ENCODE results near the gene BRD1.
"Not testable (repeated sequence)": the region's sequence is repeated elsewhere in the genome, so short reads cannot be mapped to it uniquely, and the experiment has no call there.

The BRD1 gene

DNA sequence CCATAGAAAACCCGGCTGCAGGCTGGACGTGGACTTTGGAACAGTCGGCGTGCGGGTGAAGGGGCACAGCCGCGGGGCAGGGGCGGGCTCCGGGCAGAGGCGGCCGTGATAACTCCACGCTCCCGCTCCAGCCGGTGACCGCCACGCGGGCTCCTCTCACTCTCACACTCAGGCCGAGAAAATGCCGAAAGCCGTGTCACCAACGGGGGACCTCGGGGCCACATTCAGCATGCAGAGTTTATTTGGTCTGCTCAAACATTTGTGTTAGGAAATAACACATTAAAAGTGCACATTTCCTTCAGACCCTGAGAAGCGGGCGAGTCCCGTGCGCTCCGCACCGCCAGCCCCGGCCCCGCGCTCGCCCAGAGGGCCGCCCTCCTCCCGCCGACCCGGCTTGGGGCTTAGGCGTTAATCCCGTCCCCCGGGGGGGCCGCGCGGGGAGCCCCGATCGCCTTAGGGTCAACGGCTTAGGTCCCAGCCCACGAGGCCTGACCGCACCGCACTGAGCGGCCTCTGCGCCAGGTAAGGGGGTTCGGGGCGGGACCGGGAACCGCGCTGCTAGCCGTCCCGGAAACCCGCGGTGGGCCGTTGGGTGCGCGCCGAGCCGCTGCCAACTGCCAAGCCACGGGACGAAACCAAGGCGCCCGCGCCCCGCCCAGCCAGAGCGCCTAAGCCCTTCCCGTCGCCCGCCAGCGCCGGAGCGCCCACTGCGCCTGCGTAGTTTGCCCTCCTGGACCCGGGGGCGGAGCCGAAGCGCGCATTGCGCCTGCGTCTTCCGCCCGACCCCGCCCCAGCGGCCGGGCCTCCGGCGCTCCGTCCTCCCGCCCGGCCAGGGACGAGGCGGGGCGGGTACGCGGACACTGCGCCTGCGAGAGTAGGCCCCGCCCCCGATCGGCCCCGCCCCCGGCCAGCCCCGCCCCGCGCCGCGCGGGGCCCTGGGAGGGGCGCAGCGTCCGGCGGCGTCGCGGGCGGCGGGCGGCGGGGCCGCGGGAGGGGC is 25.5 kb upstream of the BRD1 start, which contains the start of gene ZBED4:
TSS of gene ZBED4 (plus strand) at position 947 of the 997 bp plus-strand sequence. CDS start 29,819 bp downstream, outside the sequence.
- DNase-seq (ENCODE audit: low spot score) = peak; percentile 97

DNA sequence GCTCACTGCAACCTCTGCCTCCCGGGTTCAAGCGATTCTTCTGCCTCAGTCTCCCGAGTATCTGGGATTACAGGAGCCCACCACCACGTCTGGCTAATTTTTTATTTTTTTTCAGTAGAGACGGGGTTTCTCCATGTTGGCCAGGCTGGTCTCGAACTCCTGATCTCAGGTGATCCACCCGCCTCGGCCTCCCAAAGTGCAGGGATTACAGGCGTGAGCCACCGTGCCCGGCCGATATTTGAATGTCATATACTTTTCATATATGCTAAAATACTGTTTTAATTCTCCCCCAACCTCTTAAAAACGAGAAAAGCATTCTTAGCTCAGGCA is 24.9 kb upstream of the BRD1 start:
- not testable (repeated sequence) for DNase-seq (ENCODE audit: low spot score)

DNA sequence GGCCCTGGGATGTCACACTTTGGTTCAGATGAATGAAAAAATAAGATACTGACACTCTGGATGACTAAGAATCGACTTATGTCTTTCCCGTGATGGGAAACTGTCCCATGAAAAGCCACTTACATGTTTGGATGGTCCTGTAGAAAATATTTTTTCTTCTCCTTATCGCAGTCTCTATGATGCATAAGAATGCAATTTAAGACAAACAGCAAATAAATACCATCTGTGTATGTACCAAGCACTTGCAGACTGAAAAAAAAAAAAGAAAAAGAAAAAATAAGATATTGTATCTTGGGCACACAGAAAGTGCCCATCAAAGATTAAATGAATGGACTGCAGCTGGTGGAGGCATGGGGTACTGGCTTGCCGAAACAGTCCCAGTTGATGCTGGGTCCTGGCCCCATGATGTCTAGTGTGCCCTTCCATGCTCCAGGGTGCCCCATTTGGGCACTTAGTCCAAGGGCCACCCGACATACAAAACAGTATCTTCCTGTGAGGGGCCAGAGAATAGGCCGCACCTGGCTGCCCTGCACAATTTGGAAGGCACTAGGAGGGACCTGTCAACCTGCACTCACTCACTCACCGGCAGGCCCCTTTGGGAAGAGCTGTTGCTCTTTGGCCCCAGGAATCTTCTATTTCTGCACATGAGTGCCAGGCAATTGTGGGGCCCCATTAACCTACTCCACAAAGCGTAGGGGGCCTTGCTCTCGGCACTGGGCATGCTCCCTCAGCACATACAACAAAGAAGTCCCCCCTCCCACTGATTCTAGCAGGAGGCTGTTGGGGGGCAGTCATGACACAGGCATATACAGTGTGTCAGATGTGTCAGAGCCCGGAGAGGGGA is 23.5 kb upstream of the BRD1 start:
- no peak for DNase-seq (ENCODE audit: low spot score)

DNA sequence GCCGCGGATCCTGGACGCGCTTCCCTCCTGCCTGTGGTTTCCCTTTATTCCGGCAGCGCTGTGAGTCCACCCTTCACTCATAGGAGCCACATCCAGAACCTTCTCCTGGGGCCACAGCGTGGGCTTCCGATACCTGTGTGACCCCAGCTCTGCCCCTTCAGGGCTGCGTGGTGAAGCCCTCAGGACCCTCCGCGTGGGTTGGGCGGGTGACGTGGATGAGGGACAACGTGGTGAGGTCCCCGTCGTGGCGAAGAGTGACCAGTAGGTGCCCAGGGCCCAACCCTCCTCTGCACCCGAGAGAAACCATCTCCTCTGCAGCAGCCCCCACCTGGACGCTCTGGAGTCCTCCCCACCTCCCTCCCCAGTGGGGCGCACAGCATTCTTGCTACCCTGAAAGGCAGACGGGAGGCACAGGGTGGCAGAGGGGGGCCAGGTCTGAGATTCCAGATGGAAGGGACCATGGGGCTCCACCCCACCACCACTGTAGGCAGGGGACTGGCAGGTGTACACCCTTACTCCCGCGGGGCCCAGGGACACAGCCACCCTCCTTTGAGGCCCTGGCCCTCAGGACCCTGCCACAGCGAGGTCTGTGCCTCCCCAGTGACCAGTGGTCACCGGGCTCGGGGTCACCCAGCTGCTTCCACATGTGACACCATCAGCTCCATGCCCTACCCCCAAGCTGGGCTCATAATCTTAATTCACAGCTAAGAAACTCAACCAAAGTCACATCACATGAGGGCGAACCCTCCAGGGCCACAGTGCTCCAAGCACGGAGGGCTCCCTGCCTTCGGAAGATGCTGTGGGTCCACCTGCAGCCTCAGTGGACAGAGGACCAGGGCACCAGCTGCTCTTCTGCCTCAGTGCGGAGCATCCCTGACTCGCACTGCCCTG is 22.6 kb upstream of the BRD1 start:
- DNase-seq (ENCODE audit: low spot score) = no peak

DNA sequence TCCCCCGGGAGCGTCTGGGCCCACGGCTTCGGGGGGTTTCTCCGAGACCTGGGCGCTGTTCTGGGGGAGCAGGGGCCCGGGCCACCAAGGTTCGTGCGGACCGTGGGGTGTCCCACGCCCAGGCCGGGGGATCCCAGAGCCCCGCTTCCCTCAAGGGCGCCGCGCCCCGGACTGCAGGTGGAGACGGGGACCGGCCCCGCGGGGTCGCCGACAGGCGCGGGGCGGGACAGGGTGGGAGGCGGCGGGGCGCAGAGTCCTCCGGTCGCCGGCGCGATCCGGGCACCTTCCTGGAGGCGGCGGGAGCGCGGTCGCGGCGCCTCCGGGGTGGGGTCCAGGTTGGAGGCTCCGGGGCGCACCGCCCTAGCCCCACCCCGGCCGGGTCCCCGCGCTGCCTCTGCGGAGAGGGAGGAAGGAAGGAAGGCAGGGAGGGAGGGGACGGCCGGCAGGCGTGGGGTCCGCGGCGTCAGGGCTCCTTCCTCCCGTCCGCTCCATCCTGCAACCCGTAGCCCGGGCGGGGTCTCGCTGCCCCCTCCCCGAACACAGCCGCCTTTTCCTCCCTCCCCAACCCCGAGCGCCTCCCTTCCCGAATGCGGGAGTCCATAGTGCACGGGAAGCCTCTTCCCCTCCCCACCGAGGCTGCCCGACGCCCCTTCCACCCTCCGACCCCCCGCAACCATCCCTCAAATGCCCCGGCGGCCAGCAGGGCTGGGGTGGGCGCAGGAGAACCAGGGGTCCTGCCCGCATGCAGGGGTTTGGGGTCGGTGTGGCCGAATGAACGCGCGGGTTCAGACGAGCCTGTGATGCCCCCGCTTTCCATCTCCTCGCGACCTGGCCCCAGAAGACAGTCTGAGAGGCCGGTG is 21.7 kb upstream of the BRD1 start:
- no peak for DNase-seq (ENCODE audit: low spot score)

DNA sequence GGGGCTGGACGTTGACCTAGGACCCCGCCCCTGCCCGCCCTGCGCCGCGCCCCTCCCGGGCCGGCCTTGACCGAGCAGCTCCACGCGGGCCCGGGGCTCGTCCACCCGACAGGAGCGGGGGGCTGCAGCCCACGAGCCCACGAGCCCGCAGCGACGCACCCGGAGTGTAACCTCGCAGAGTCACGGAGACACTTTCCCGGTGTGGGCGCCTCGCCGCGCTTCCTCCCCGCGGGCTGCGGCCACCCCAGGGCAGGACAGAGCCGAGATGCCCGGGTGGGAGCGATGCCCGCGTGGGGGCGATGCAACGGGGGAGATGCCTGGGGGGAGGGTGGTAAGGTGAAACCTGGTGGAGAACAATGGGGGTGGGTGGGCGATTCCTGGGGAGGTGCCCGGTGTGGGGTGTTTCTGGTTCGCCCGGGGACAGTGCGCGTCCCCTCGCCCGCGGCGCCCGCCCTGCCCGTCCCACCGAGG is 21.1 kb upstream of the BRD1 start:
- DNase-seq (ENCODE audit: low spot score) = no peak

DNA sequence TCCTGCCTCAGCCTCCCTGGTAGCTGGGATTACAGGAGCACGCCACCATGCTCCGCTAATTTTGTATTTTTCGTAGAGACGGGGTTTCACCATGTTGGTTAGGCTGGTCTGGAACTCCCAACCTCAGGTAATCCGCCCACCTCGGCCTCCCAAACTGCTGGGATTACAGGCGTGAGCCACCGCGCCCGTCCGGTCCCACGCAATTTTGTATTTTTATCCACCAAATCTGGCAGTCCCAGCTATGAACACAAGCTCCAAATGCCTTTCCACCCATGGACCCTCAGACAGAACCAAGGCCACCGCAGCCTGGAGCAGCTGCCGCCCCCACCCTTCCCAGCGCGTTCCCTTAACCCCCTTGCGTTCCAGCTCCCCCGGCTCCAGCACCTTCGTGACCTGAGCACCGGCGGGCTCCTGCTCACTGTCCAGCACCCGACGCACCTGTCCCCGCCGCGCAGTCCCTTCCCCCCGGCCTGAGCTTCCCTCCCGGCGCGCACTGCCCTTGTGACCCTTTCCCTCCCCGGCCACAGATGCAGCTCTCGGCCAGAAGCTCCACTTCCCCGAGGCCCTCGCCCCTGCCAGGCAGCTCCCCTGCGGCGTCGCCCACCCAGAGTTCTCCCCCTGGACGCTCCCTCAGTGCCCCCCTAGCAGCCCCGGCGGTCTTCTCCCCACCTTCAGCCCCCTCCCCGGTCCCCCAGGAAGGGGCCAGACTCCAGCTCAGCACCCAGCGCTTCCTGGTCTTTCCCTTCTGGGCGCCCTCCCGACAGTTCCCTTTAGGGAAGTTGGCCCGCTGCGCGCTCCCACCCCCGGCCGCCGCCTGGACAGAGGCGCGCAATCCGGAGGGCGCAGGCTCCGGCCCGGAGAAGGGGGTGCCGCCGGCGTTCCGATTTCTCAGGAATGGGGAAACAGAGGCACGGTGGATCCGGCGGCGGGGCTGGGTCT is 20.3 kb upstream of the BRD1 start:
- DNase-seq (ENCODE audit: low spot score) = no peak

DNA sequence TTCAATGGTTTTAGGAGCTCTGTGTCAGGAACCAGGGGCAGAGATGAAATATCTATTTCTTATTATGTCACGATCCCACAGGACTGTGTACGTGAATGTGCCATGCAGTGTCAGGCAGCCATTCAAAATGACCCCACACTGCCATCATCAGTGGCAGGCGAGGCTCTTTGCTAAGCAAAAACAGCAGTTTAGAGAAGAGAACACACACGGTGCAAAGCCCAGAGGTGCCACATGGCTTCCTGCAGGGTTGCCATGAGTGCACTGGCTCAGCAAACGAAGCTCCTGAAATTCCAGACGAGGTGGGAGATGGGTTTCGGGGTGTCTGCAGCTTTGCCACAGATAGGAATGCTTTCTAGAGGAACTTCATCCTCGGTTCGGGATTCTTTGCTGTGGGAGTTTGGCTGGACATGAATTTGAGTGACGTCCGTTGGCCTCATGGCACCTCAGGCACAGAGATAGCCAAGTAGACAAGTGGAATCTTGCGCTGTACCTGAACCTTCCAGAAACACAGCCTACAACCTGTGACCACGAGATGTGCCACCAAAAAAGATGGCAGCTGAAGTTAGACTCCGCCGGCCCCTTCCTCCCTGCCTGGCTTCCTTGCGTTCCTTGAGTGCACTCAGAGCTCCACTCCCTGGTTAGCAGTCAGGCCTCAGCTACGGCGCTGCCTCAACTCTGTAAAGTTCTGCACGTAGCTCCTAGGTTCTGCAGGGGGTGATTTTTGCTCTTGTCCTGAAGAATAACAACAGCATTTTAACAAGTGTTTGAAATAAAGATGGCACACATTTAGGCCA is 18.2 kb upstream of the BRD1 start:
- DNase-seq (ENCODE audit: low spot score) = no peak

DNA sequence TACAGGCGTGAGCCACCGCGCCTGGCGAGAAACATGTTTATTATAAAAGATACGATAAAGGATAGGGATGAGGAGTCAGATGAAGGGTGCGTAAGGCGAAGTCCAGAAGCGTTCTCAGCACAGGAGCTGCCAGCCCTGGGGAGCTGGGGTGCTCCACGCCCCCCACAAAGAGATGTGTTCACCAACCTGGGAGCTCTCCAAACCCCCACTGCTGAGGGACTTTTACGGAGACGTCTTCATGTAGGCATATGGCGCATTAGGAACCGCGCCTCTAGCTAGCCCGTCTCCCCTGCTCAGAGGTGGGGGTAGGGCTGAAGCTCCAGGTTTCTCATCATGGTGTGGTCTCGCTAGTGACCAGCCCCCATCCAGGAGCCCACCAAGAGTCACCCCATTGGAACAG is 17.6 kb upstream of the BRD1 start:
- DNase-seq (ENCODE audit: low spot score) = no peak

DNA sequence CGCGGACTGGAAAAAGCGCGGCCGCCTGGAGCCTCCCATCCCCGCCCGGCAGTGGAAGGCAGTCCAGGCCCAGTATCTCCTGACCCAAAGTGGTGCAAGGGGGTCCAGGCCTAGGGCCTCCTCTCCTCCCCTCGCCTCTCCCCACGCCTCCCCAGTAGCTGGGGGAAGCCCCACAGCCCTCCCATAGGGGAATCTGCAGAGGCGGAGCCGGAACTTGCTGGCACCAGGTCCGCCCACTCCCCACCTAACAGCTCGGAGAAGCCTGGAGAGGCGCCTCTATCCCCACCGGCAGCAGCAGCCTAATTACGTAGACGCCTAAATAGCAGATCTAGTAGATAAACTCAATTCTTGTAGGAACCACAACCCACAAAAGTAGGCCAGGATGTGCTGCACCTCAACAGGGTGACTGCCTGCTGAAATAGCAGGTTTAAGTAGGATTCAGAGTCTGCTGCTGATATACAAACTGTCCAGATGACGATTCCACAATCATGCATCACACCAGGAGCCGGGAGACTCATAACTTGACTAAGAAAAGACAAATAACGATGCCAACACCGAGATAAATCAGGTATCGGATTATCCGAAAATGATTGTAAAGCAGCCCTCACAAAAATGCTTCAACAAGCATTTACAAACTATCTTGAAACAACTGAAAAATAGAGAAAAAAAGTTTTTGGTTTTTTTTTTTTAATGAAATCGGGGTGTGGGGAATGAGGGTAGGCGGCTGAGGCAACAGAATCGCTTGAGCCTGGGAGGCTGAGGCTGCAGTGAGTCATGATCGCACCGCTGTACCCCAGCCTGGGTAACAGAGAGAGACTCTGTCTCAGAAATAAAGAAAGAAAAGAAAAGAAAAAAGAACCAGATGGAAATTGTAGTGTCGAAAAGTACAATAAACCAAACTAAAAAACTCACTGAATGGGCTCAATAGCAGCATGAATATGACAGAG is 11.4 kb upstream of the BRD1 start:
- DNase-seq (ENCODE audit: low spot score) = no peak

DNA sequence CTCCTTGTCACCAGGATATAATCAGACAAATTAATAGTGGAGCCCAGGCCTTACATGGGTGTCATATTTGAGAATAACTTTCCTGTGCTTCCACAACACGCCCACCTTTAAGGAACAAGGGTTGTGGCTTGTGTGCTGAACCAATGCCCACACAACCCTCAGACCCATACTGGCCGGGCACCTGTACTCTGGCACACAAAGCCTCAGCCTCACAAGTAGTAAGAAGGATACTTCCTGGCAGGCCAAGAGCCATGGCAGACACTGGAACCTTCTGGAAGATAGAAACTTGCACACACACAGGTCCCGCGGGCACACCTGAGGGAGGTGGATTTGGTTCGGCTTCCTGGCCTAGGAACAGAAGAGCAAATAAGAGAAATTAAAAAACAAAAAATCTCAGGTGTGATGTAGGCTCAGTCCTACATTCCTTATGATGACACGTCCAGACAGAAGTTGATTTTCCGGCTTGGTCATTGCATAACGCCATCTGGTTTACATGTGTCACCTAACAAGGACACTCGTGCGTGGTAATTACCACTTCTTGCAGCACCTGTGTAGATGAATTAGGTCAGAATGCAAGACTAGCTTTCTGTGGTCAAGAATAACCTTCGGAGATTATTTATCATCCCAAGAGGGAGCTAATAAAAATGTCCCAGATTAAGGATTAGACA is 5.8 kb upstream of the BRD1 start:
- no peak for DNase-seq (ENCODE audit: low spot score)

DNA sequence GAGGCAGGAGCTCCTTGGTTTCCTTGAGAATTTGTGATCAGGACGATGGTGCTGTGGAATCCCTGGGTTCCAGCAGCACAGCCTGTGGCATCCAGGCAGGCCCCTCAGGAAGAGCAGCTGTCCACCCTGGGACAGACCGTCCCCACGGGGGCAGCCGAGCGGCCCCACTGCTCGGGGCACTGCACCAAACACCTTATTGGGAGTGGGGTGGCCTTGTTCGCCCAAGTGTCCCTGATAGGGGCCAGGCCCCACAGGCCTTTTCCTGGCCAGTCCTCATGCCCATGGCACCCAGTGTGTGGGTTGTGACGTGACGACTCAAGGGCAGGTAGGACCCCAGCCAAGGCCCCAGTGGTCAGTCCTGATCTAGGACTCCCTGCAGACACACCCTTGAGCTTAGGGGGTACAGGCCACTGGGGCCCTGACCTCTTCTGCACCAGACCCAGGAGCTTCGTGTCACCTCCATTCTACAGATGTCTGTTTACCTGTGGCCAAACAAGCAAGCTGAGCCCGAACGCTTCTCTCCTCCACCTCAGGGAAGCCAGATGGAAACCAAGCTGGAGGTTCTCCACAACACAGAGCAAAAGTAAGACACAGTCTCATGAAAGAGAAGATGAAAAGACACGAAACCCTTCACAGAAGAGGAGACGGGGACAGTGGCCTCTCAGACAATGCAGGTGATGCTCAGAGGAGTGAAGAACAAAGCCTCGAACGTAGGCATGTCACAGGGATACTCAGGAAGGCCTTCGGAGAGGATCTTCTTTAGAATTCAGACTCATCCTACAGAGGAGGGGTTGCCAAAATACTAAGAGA is 1.6 kb upstream of the BRD1 start:
- no peak for DNase-seq (ENCODE audit: low spot score)

DNA sequence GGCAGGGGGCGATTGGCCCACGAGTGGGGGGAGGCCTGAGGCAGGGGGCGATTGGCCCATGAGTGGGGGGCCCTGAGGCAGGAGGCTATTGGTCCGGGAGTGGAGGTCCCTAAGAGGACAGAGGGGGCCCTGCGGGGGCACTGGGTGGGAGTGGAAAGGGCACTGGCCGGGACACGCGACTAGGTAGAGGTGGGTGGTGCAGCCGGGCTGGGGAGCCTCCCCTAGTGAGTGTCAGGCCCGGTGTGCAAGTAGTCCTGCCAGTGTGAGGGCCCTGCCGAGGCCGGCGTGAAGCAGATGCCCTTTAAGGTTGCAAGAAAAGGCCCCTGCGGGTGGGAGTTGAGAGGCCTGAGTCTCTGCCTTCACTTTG is 909 bp upstream of the BRD1 start:
- DNase-seq (ENCODE audit: low spot score) = no peak

DNA sequence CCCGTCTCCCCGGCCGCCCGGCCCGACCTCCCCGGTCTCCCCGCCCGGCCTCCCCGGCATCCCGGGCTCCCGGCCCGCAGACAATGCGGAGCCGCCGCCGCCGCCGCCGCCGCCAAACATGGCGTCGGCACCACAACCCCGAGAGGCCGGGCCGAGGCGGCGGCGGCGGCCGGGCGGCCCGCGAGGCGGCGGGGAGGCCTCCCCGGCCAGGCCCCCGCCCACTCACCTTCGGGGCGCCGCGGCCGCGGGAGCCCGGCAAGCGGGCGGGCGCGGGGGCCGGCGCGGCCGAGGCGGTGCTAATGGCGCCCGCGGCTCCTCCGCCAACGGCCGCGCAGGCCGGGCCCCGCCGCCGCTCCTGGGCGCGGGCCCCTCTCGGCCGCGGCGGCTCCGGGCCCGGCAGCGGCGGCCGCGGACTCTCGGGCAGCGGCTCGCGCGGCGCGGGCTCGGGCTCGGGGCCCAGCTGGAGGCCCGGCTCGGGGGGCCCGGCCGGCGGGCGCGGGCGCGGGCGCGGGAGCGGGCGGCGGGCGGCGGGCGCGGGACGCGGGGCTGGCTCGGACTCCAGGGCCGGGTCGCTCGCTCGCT is 311 bp downstream of the BRD1 start:
- no peak for DNase-seq (ENCODE audit: low spot score)

DNA sequence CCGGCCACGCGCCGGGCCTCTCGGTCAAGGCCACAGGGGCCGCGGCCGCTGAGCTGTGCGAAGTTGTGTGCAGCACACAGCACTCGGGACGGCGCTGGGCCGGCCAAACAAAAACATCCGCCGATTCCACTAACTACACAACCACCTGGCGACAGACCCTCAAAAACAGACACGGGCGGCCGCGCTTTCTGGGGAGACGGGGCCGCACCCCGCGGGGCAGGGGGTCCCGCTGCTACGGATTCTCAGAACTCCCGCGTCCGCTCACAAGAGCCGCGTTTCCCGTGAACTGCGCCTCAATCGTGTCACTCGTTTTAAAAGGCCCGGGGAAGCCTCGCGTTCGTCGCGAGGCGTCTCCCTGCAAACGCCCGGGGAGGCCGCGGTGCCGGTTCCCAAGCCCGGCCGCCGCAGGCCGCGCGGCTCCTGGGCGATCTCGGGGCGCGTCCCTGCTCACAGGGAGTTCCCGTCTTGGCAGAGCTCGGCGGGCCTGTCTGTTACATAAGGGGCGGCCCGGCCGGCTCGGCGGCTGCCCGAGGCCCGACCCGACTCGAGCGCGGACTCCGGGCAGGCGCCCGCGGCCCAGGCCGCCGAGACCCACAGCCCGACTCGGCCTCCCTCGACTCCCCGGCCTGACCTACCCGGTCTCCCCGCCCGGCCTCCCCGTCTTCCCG is 936 bp downstream of the BRD1 start:
- peak; percentile 74 for DNase-seq (ENCODE audit: low spot score)

Measured in left forelimb (tissue), 1 donor.